H1 (cell line): ENCODE measurements around the gene GJB4. TPM values are rescaled to one million over a fixed set of nuclear protein-coding genes. Genes with fewer than 3 reads are reported as not detected.

Experiments used
- CHD1 ChIP-seq: IDR thresholded peaks from 2 replicates; pipeline ENCODE4 v1.6.1; 2012; ENCODE audit warnings: low read depth, low read length, improper control_type of control experiment
- RAD21 ChIP-seq, 2 experiments: IDR thresholded peaks in 1 of 2; conservative IDR thresholded peaks in 1 of 2; 2 replicates each; pipeline ENCODE4 v1.6.1; 2011; ENCODE audit warnings: low read depth in 2 of 2, low read length in 2 of 2, improper control_type of control experiment in 1 of 2, inconsistent platforms in 1 of 2, mild to moderate bottlenecking in 1 of 2, moderate library complexity in 1 of 2
- SUZ12 ChIP-seq: fragments of 200-600 bp; sonication (generic); IDR thresholded peaks from 2 replicates; pipeline ENCODE4 v1.6.1; 2012; ENCODE audit warnings: mild to moderate bottlenecking, inconsistent platforms, low read length, moderate library complexity, mixed read lengths
- polyA plus RNA-seq, 7 experiments: library from polyadenylated mRNA; depleted of rRNA in 3 of 7; stranded (reverse) in 5 of 7; unstranded in 2 of 7; fragments of >200 nt in 5 of 7; fragments of 200-250 nt in 2 of 7; gene quantifications; 1 replicate in 5 of 7; 2 replicates in 1 of 7; 4 replicates in 1 of 7; pipeline versions ENCODE4 v1.2.1 to v1.2.3, GENCODE V29; 2011 to 2013; ENCODE audit warnings: missing spikeins in 2 of 7, mixed read lengths in 2 of 7
- total RNA-seq: library from RNA; stranded (reverse); fragmentation: NEBNext Ultra II Directional; extraction: Animal tissue kit (Norgen Biotek cat#: 25700); gene quantifications from 2 replicates; pipeline ENCODE4 v1.2.1, GENCODE V29; 2021

Gene GJB4
- total and polyA plus RNA-seq, 2 of the 8 experiments (the other 6 are each of a cell fraction or from before 2014, with no cell fraction given) = 0.20 to 0.41 TPM

DNA sequence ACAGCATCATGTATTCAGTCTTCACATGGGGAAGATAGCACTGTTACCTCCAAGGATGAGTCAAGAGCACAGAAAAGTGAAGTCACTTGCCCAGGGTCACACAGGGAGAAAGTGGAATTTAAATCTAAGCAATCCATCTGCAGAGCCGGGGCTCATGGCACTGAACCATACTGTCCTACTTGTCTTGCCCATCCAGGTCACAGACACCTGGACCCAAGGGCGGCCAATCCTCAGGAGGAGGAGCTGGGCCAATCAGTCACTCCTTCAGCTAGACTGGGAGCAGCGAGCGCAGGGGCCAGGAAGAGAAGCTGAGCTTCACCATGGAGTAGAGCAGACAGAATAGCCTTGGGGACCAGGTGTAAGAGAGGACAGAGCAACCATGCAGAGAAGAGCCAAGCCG, 13.9 kb upstream of the GJB4 start (continued):
- TF ChIP-seq RAD21 (IDR thresholded peaks at IDR 0.05 in 1 of 2, conservative IDR thresholded peaks at IDR 0.05 in 1 of 2; ENCODE audit: low read depth in 2 of 2, low read length in 2 of 2) (no peak), SUZ12 (no peak), CHD1 (no peak)
